ENCODE data around the gene CD6. TPM values are rescaled to one million over a fixed set of nuclear protein-coding genes. Genes with fewer than 3 reads are reported as not detected.

Gene CD6
- total and polyA plus RNA-seq, 2 experiments from 2014 or later = 4.2 TPM; not detected in 1

DNA sequence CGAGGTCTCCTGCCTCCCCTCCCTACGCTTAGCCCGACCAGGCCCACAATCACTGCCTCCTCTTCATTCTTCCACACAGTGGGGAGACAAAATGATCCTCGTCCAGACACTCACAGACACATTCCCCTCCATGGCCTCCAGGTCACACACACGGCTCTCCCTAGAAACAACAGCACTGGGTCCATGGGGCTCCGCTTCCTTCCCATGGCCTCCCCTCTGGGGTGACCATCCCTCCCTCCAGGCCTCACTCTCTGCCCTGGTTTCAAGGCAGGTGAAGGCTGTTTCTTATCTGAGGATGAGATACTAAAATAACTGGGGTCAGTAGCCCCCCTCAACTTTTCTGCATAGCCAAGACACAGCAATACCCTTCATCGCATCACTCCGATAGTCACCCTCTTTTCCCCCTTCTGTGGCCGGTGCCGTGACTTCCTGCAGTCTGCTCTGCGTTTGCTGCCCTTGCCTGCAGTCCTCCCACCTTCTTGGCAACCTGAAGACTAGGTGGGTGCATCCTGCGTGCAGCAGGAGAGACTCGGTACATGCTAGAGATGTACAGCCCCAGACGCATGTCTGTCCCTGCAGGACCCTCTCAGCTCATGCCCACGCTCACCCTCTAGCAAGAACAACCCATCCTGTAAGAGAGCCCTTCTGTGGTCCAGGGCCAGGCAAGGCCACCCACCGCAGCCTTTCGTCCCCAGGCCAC is 55.8 kb downstream of the CD6 start:
- TF ChIP-seq, protein P1, sequence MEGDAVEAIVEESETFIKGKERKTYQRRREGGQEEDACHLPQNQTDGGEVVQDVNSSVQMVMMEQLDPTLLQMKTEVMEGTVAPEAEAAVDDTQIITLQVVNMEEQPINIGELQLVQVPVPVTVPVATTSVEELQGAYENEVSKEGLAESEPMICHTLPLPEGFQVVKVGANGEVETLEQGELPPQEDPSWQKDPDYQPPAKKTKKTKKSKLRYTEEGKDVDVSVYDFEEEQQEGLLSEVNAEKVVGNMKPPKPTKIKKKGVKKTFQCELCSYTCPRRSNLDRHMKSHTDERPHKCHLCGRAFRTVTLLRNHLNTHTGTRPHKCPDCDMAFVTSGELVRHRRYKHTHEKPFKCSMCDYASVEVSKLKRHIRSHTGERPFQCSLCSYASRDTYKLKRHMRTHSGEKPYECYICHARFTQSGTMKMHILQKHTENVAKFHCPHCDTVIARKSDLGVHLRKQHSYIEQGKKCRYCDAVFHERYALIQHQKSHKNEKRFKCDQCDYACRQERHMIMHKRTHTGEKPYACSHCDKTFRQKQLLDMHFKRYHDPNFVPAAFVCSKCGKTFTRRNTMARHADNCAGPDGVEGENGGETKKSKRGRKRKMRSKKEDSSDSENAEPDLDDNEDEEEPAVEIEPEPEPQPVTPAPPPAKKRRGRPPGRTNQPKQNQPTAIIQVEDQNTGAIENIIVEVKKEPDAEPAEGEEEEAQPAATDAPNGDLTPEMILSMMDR (IDR thresholded peaks at IDR 0.05; ENCODE audit: low read depth, low read length) = no peak
- peaks cover 12% of the 10 kb centered on the region for H3K4me1 ChIP-seq (ENCODE audit: low read depth)
- H3K4me3 ChIP-seq = no peak overlapping the region
- H3K36me3 ChIP-seq = no peaks in the 10 kb centered on the region
- H3K9me3 ChIP-seq (ENCODE audit: low read depth) = no peaks in the 10 kb centered on the region
- H3K27me3 ChIP-seq = peaks cover 6% of the 10 kb centered on the region
- no peak overlapping the region for H3K27ac ChIP-seq
- DNase-seq (ENCODE audit: low read depth in 1 of 2, low spot score in 1 of 2) = no peak

DNA sequence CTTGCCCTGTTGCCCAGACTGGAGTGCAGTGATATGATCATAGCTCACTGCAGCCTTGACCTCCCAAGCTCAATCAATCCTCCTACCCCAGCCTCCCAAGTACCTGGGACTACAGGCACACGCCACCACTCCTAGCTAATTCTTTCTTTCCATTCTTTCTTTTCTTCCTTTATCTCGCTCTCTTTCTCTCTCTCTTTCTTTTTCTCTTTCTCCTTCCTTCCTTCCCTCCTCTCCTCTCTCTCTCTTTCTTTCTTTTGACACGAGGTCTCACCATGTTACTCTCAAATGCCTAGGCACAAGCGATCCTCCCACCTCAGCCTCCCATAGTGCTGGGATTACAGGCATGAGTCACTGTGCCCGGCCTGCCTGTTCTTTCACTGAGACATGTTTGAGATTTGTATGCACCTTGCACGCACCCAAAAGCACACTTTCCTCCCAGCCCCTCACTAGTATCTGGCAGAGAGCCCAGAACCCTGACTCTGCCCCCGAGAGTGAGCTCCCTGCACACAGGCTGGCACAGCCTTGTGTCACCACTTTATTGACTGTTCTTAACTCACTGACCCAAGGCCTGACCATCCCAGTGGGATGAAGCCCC is 56.8 kb downstream of the CD6 start:
- no peak overlapping the region for H3K4me3 ChIP-seq
- H3K9me3 ChIP-seq (ENCODE audit: low read depth) = no peaks in the 10 kb centered on the region
- DNase-seq (ENCODE audit: low read depth in 1 of 2, low spot score in 1 of 2) = no peak
- peaks cover 12% of the 10 kb centered on the region for H3K4me1 ChIP-seq (ENCODE audit: low read depth)
- H3K27me3 ChIP-seq = peaks cover 6% of the 10 kb centered on the region
- no peaks in the 10 kb centered on the region for H3K36me3 ChIP-seq
- TF ChIP-seq, protein P1 (IDR thresholded peaks at IDR 0.05; ENCODE audit: low read depth, low read length) = no peak
- H3K27ac ChIP-seq = no peak overlapping the region

DNA sequence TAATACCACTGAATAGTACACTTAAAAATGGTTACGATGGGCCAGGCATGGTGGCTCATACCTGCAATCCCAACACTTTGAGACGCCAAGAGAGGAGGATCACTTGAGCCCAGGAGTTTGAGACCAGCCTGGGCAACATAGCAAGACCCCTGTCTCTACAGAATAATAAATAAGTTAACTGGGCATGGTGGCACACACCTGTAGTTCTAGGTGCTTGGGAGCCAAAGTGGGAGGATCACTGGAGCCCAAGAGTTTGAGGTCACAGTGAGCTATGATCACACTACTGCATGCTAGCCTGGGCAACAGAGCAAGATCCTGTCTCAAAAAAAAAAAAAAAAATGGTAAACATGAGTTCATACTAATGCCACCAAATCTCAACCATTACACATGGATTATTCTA is 61.3 kb downstream of the CD6 start:
- no peak for DNase-seq (ENCODE audit: low read depth in 1 of 2, low spot score in 1 of 2)
- H3K4me3 ChIP-seq = no peak overlapping the region
- TF ChIP-seq, protein P1 (IDR thresholded peaks at IDR 0.05; ENCODE audit: low read depth, low read length) = no peak
- H3K4me1 ChIP-seq (ENCODE audit: low read depth) = peaks cover 6% of the 10 kb centered on the region
- no peak overlapping the region for H3K27ac ChIP-seq
- H3K27me3 ChIP-seq = no peaks in the 10 kb centered on the region
- no peaks in the 10 kb centered on the region for H3K9me3 ChIP-seq (ENCODE audit: low read depth)
- no peaks in the 10 kb centered on the region for H3K36me3 ChIP-seq

DNA sequence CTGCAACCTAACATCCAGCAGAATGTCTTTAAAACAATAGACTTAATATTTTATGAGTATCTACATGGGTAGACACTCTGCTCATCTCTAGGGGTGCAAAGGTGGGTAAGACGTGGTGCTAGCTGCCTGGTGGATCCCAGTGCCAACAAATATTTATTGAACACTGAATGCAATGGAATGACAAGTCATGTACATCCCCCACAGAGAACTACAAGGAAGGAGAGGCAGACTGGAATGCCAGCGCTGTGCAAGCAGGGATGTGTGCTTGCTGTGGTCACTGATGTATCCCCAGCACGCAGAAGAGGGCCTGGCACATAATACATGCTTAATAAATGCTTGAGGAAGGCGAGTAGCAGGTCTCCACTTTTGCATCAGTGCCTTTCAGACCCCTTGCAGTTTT is 61.9 kb downstream of the CD6 start:
- H3K4me3 ChIP-seq = no peak overlapping the region
- no peaks in the 10 kb centered on the region for H3K9me3 ChIP-seq (ENCODE audit: low read depth)
- no peaks in the 10 kb centered on the region for H3K36me3 ChIP-seq
- TF ChIP-seq, protein P1 (IDR thresholded peaks at IDR 0.05; ENCODE audit: low read depth, low read length) = no peak
- peaks cover 6% of the 10 kb centered on the region for H3K4me1 ChIP-seq (ENCODE audit: low read depth)
- no peak for DNase-seq (ENCODE audit: low read depth in 1 of 2, low spot score in 1 of 2)
- no peak overlapping the region for H3K27ac ChIP-seq
- no peaks in the 10 kb centered on the region for H3K27me3 ChIP-seq

DNA sequence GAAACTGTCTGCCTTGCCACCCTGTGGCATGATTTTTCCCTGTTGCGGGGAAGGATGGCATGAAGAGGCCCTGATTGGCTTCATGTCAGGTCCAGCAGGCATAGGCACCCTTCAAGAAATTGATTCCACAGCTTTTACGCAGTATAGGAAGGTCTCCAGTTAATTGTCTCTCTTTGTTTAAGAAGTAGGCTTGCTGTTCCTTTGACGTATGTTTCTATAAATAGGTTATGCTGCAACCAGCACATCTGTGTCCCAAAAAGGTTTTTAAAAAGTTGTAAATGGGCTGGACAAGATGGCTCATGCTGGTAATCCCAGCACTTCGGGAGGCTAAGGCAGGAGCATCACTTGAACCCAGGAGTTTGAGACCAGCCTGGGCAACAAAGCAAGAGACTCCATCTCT is 62.6 kb downstream of the CD6 start:
- Histone ChIP-seq H3K27me3 (no peaks in the 10 kb centered on the region), H3K27ac (no peak overlapping the region), H3K9me3 (ENCODE audit: low read depth) (no peaks in the 10 kb centered on the region), H3K36me3 (no peaks in the 10 kb centered on the region), H3K4me3 (no peak overlapping the region), H3K4me1 (ENCODE audit: low read depth) (peaks cover 6% of the 10 kb centered on the region)
- DNase-seq (ENCODE audit: low read depth in 1 of 2, low spot score in 1 of 2) = no peak
- TF ChIP-seq, protein P1 (IDR thresholded peaks at IDR 0.05; ENCODE audit: low read depth, low read length) = no peak
